T-helper 1 cell treated with Interleukin-12 subunit alpha and Interleukin-12 subunit beta and Interleukin-4 antibody, amounts not matched to agents 30 μg/mL and 1 μg/mL, for 36 hours (primary cell): Measurements from ENCODE around the gene MTX1.
A peak's percentile ranks its signal among the peaks of the same experiment; 100 is the strongest.
"Not testable (repeated sequence)": the region's sequence is repeated elsewhere in the genome, so short reads cannot be mapped to it uniquely, and the experiment has no call there.

Experiments
- H3K27ac Mint-ChIP-seq: one replicate; pipeline ENCODE4 v1.8.0; 2021; ENCODE audit warnings: mild to moderate bottlenecking, mixed read lengths
- H3K27me3 Mint-ChIP-seq: one replicate; pipeline ENCODE4 v1.8.0; 2021; ENCODE audit warnings: low read depth, mixed read lengths
- H3K36me3 Mint-ChIP-seq: one replicate; pipeline ENCODE4 v1.8.0; 2021; ENCODE audit warnings: low read depth, mixed read lengths
- H3K4me1 Mint-ChIP-seq: one replicate; pipeline ENCODE4 v1.8.0; 2021; ENCODE audit warnings: low read depth, mixed read lengths
- H3K4me3 Mint-ChIP-seq: one replicate; pipeline ENCODE4 v1.8.0; 2021; ENCODE audit warnings: mild to moderate bottlenecking, moderate library complexity, mixed read lengths
- H3K9me3 Mint-ChIP-seq: one replicate; pipeline ENCODE4 v1.8.0; 2021; ENCODE audit warnings: mixed read lengths

MTX1 gene

GRCh38 chr1:155225404-155225759 lies 16.9 kb downstream of the MTX1 start:
- H3K27ac Mint-ChIP-seq, H3K36me3 Mint-ChIP-seq, H3K27me3 Mint-ChIP-seq, H3K9me3 Mint-ChIP-seq: not testable (repeated sequence)
- Mint-ChIP-seq H3K4me1 (peaks cover 25% of the 10 kb centered on the region), H3K4me3 (peak overlapping the region; percentile 31)

- Mint-ChIP-seq H3K27me3 (no peaks in the 10 kb centered on the region), H3K4me1 (peaks cover 21% of the 10 kb centered on the region), H3K27ac (peak overlapping the region; percentile 91), H3K36me3 (no peaks in the 10 kb centered on the region), H3K4me3 (peak overlapping the region; percentile 95), H3K9me3 (no peaks in the 10 kb centered on the region)
Observed at GRCh38 chr1:155226188-155226909, 17.9 kb downstream of the MTX1 start.

- H3K9me3 Mint-ChIP-seq, result no peaks in the 10 kb centered on the region
- no peaks in the 10 kb centered on the region for H3K27me3 Mint-ChIP-seq
- H3K27ac Mint-ChIP-seq, result peak overlapping the region; percentile 91
- peak overlapping the region; percentile 95 for H3K4me3 Mint-ChIP-seq
- H3K4me1 Mint-ChIP-seq, result peaks cover 21% of the 10 kb centered on the region
- H3K36me3 Mint-ChIP-seq, result no peaks in the 10 kb centered on the region
Observed at GRCh38 chr1:155226910-155227260, 18.4 kb downstream of the MTX1 start.

- Mint-ChIP-seq H3K4me1 (peaks cover 21% of the 10 kb centered on the region), H3K4me3 (peak overlapping the region; percentile 95), H3K27me3 (no peaks in the 10 kb centered on the region), H3K9me3 (no peaks in the 10 kb centered on the region), H3K36me3 (no peaks in the 10 kb centered on the region), H3K27ac (peak overlapping the region; percentile 91)
Observed at GRCh38 chr1:155227261-155228095, 19.0 kb downstream of the MTX1 start.

GRCh38 chr1:155228096-155228427 lies 19.6 kb downstream of the MTX1 start:
- H3K27me3 Mint-ChIP-seq, result no peaks in the 10 kb centered on the region
- H3K4me1 Mint-ChIP-seq, result peaks cover 21% of the 10 kb centered on the region
- no peaks in the 10 kb centered on the region for H3K9me3 Mint-ChIP-seq
- H3K4me3 Mint-ChIP-seq, result peak overlapping the region; percentile 95
- peak overlapping the region; percentile 91 for H3K27ac Mint-ChIP-seq
- H3K36me3 Mint-ChIP-seq, result no peaks in the 10 kb centered on the region

- H3K27ac Mint-ChIP-seq, H3K27me3 Mint-ChIP-seq, H3K9me3 Mint-ChIP-seq, H3K36me3 Mint-ChIP-seq, H3K4me3 Mint-ChIP-seq: not testable (repeated sequence)
- H3K4me1 Mint-ChIP-seq, result peaks cover 20% of the 10 kb centered on the region
Observed at GRCh38 chr1:155231302-155231701, 22.8 kb downstream of the MTX1 start.

GRCh38 chr1:155232001-155232978 lies 23.8 kb downstream of the MTX1 start:
- H3K36me3 Mint-ChIP-seq, result peaks cover 14% of the 10 kb centered on the region
- H3K27me3 Mint-ChIP-seq, H3K27ac Mint-ChIP-seq, H3K4me3 Mint-ChIP-seq, H3K9me3 Mint-ChIP-seq: not testable (repeated sequence)
- H3K4me1 Mint-ChIP-seq, result peaks cover 15% of the 10 kb centered on the region

GRCh38 chr1:155233502-155233901 lies 25.0 kb downstream of the MTX1 start:
- H3K4me3 Mint-ChIP-seq, H3K9me3 Mint-ChIP-seq, H3K27ac Mint-ChIP-seq, H3K27me3 Mint-ChIP-seq: not testable (repeated sequence)
- peaks cover 10% of the 10 kb centered on the region for H3K4me1 Mint-ChIP-seq
- H3K36me3 Mint-ChIP-seq, result peaks cover 20% of the 10 kb centered on the region

- not testable (repeated sequence) for H3K4me3 Mint-ChIP-seq, H3K27me3 Mint-ChIP-seq, H3K9me3 Mint-ChIP-seq
- peaks cover 13% of the 10 kb centered on the region for H3K4me1 Mint-ChIP-seq
- peaks cover 22% of the 10 kb centered on the region for H3K36me3 Mint-ChIP-seq
- H3K27ac Mint-ChIP-seq, result peak overlapping the region; percentile 17
Observed at GRCh38 chr1:155235375-155235774, 26.9 kb downstream of the MTX1 start.

- H3K27ac Mint-ChIP-seq, result no peak overlapping the region
- H3K4me3 Mint-ChIP-seq, result no peak overlapping the region
- no peaks in the 10 kb centered on the region for H3K9me3 Mint-ChIP-seq
- H3K36me3 Mint-ChIP-seq, result peaks cover 26% of the 10 kb centered on the region
- peaks cover 22% of the 10 kb centered on the region for H3K4me1 Mint-ChIP-seq
- H3K27me3 Mint-ChIP-seq, result no peaks in the 10 kb centered on the region
Observed at GRCh38 chr1:155236451-155236850, 28.0 kb downstream of the MTX1 start.

GRCh38 chr1:155241069-155241679 lies 32.7 kb downstream of the MTX1 start:
- peaks cover 4% of the 10 kb centered on the region for H3K27me3 Mint-ChIP-seq
- H3K4me3 Mint-ChIP-seq, result peak overlapping the region; percentile 84
- H3K9me3 Mint-ChIP-seq, result no peaks in the 10 kb centered on the region
- H3K4me1 Mint-ChIP-seq, result peaks cover 40% of the 10 kb centered on the region
- H3K27ac Mint-ChIP-seq, result peak overlapping the region; percentile 88
- H3K36me3 Mint-ChIP-seq, result peaks cover 23% of the 10 kb centered on the region

- H3K36me3 Mint-ChIP-seq, result peaks cover 23% of the 10 kb centered on the region
- H3K27ac Mint-ChIP-seq, result peak overlapping the region; percentile 80
- peak overlapping the region; percentile 65 for H3K4me3 Mint-ChIP-seq
- H3K27me3 Mint-ChIP-seq, result peaks cover 4% of the 10 kb centered on the region
- no peaks in the 10 kb centered on the region for H3K9me3 Mint-ChIP-seq
- H3K4me1 Mint-ChIP-seq, result peaks cover 42% of the 10 kb centered on the region
Observed at GRCh38 chr1:155241841-155242264, 33.4 kb downstream of the MTX1 start.

- Mint-ChIP-seq H3K9me3 (no peaks in the 10 kb centered on the region), H3K27ac (peak overlapping the region; percentile 85), H3K4me3 (peak overlapping the region; percentile 87), H3K27me3 (peaks cover 4% of the 10 kb centered on the region), H3K36me3 (peaks cover 18% of the 10 kb centered on the region), H3K4me1 (peaks cover 42% of the 10 kb centered on the region)
Observed at GRCh38 chr1:155242805-155243358, 34.4 kb downstream of the MTX1 start.
